OCI-LY7 (cell line): ENCODE results near the gene LEFTY2.

ENCODE experiments used
- CTCF ChIP-seq: fragments of 200-600 bp; sonication (generic); conservative IDR thresholded peaks from 2 replicates; pipeline ENCODE4 v1.5.1; 2014; ENCODE audit warnings: mild to moderate bottlenecking, antibody characterized with exemption, low read length, moderate library complexity, mixed read lengths
- EZH2phosphoT487 ChIP-seq: fragments of 200-600 bp; sonication (generic); IDR thresholded peaks from 2 replicates; pipeline ENCODE4 v1.6.1; 2018; ENCODE audit warnings: low read depth, borderline replicate concordance, mild to moderate bottlenecking, mixed run types, antibody characterized with exemption, low read length, moderate library complexity, mixed read lengths

- TF ChIP-seq CTCF: no peak
- no peak for TF ChIP-seq EZH2phosphoT487
Measured at GRCh38 chr1:225917101-225917500, 23.9 kb downstream of the LEFTY2 start.
